NT2/D1 (cell line): ENCODE results near the gene ARL6IP5.

Source experiments
- DNase-seq: peaks from one replicate; pipeline ENCODE4 v3.0.0-alpha.2; 2011; ENCODE audit warnings: low read depth, low spot score
- H3K27me3 ChIP-seq: 2 replicates; pipeline ENCODE4 v1.6.0; 2011; ENCODE audit warnings: mild to moderate bottlenecking; ENCODE audit not compliant: insufficient read length, insufficient read depth
- H3K36me3 ChIP-seq: 2 replicates; pipeline ENCODE4 v1.6.1; 2011; ENCODE audit warnings: mild to moderate bottlenecking, low read length, mixed read lengths; ENCODE audit not compliant: insufficient read depth, insufficient read length
- H3K4me1 ChIP-seq: 2 replicates; pipeline ENCODE4 v1.5.1; 2011; ENCODE audit not compliant: insufficient read depth, insufficient read length
- H3K4me3 ChIP-seq: 2 replicates; pipeline ENCODE4 v1.5.1; 2011; ENCODE audit warnings: low read depth; ENCODE audit not compliant: insufficient read length
- H3K9ac ChIP-seq: 2 replicates; pipeline ENCODE4 v1.6.0; 2011; ENCODE audit warnings: low read depth; ENCODE audit not compliant: insufficient read length
- H3K9me3 ChIP-seq: 2 replicates; pipeline ENCODE4 v1.5.1; 2011; ENCODE audit warnings: mild to moderate bottlenecking, low read length; ENCODE audit not compliant: insufficient read depth
- SUZ12 ChIP-seq: IDR thresholded peaks from 2 replicates; pipeline ENCODE4 v1.6.1; 2011; ENCODE audit not compliant: insufficient read length, insufficient read depth; ENCODE audit errors: extremely low read depth
- YY1 ChIP-seq: IDR thresholded peaks from 2 replicates; pipeline ENCODE4 v1.6.1; 2011; ENCODE audit not compliant: insufficient read length, insufficient read depth
- ZNF274 ChIP-seq: IDR thresholded peaks from 2 replicates; pipeline ENCODE4 v1.6.1; 2011; ENCODE audit warnings: mild to moderate bottlenecking, low read depth, low read length

The ARL6IP5 gene

GRCh38 chr3:69084326-69085167, at the start of gene ARL6IP5:
Gene ARL6IP5, plus strand, starts transcription at chr3:69084937. Its CDS starts 111 bp downstream, at chr3:69085048.
- peak; percentile 33 for TF ChIP-seq YY1
- TF ChIP-seq ZNF274, result no peak
- Histone ChIP-seq H3K9ac (peak within 1 kb of the TSS; percentile 81), H3K9me3 (no peaks in the 10 kb centered on the region), H3K27me3 (no peaks in the 10 kb centered on the region), H3K4me3 (peak within 1 kb of the TSS; percentile 82), H3K4me1 (no peaks in the 10 kb centered on the region), H3K36me3 (peaks cover 5% of the 10 kb centered on the region)
- peak; percentile 74 for DNase-seq

GRCh38 chr3:69044608-69045007, 40.1 kb upstream of the ARL6IP5 start:
- no peak overlapping the region for H3K9ac ChIP-seq
- no peak for TF ChIP-seq ZNF274
- no peak for TF ChIP-seq SUZ12
- TF ChIP-seq YY1, result no peak
- peaks cover 85% of the 10 kb centered on the region for H3K36me3 ChIP-seq
- no peaks in the 10 kb centered on the region for H3K9me3 ChIP-seq
- H3K4me1 ChIP-seq, result no peaks in the 10 kb centered on the region
- no peak overlapping the region for H3K4me3 ChIP-seq
- DNase-seq, result no peak
- H3K27me3 ChIP-seq, result no peaks in the 10 kb centered on the region

GRCh38 chr3:69048990-69049389, 35.7 kb upstream of the ARL6IP5 start:
- Histone ChIP-seq H3K4me3 (no peak overlapping the region), H3K4me1 (no peaks in the 10 kb centered on the region), H3K9me3 (no peaks in the 10 kb centered on the region), H3K36me3 (peaks cover 52% of the 10 kb centered on the region), H3K27me3 (no peaks in the 10 kb centered on the region), H3K9ac (no peak overlapping the region)
- TF ChIP-seq YY1 (no peak), ZNF274 (no peak), SUZ12 (no peak)
- DNase-seq, result no peak

- Histone ChIP-seq H3K36me3 (peaks cover 55% of the 10 kb centered on the region), H3K9ac (peak within 1 kb of the TSS; percentile 95), H3K9me3 (no peaks in the 10 kb centered on the region), H3K4me1 (no peaks in the 10 kb centered on the region), H3K4me3 (peak within 1 kb of the TSS; percentile 92), H3K27me3 (no peaks in the 10 kb centered on the region)
- DNase-seq, result peak; percentile 97
- TF ChIP-seq ZNF274, result no peak
- peak; percentile 5 for TF ChIP-seq YY1
Measured at GRCh38 chr3:69051756-69052471, 32.8 kb upstream of the ARL6IP5 start, which contains the start of gene TMF1. Gene TMF1, minus strand, starts transcription at chr3:69052333. Its CDS starts 247 bp downstream, at chr3:69052086.

- H3K4me3 ChIP-seq, result peak overlapping the region; percentile 92
- peaks cover 55% of the 10 kb centered on the region for H3K36me3 ChIP-seq
Measured at GRCh38 chr3:69052472-69052898, 32.3 kb upstream of the ARL6IP5 start.

GRCh38 chr3:69058180-69058946, 26.4 kb upstream of the ARL6IP5 start:
- Histone ChIP-seq H3K27me3 (no peaks in the 10 kb centered on the region), H3K36me3 (peaks cover 90% of the 10 kb centered on the region), H3K9ac (no peak overlapping the region), H3K9me3 (no peaks in the 10 kb centered on the region), H3K4me3 (no peak overlapping the region), H3K4me1 (no peaks in the 10 kb centered on the region)
- no peak for TF ChIP-seq SUZ12
- no peak for TF ChIP-seq ZNF274
- TF ChIP-seq YY1, result no peak
- DNase-seq, result no peak

More at GRCh38 chr3:69052472-69052898, 32.3 kb upstream of the ARL6IP5 start:
- TF ChIP-seq SUZ12 (no peak), ZNF274 (no peak)
- no peaks in the 10 kb centered on the region for H3K4me1 ChIP-seq
- H3K9me3 ChIP-seq, result no peaks in the 10 kb centered on the region
- H3K9ac ChIP-seq, result peak overlapping the region; percentile 52
- no peaks in the 10 kb centered on the region for H3K27me3 ChIP-seq
- no peak for DNase-seq

- DNase-seq, result no peak
- H3K27me3 ChIP-seq, result no peaks in the 10 kb centered on the region
- no peak overlapping the region for H3K4me3 ChIP-seq
- H3K9me3 ChIP-seq, result no peaks in the 10 kb centered on the region
- TF ChIP-seq YY1 (no peak), SUZ12 (no peak), ZNF274 (no peak)
- peaks cover 88% of the 10 kb centered on the region for H3K36me3 ChIP-seq
- H3K9ac ChIP-seq, result no peak overlapping the region
- H3K4me1 ChIP-seq, result no peaks in the 10 kb centered on the region
Measured at GRCh38 chr3:69058947-69059224, 25.9 kb upstream of the ARL6IP5 start.
